ENCODE measurements around the gene CREB3L4. TPM values are rescaled to one million over a fixed set of nuclear protein-coding genes. Genes with fewer than 3 reads are reported as not detected.

The CREB3L4 gene
- total RNA-seq, 4 donors from 2014 or later = 6.6 to 23.1 (median 17.0) TPM

DNA sequence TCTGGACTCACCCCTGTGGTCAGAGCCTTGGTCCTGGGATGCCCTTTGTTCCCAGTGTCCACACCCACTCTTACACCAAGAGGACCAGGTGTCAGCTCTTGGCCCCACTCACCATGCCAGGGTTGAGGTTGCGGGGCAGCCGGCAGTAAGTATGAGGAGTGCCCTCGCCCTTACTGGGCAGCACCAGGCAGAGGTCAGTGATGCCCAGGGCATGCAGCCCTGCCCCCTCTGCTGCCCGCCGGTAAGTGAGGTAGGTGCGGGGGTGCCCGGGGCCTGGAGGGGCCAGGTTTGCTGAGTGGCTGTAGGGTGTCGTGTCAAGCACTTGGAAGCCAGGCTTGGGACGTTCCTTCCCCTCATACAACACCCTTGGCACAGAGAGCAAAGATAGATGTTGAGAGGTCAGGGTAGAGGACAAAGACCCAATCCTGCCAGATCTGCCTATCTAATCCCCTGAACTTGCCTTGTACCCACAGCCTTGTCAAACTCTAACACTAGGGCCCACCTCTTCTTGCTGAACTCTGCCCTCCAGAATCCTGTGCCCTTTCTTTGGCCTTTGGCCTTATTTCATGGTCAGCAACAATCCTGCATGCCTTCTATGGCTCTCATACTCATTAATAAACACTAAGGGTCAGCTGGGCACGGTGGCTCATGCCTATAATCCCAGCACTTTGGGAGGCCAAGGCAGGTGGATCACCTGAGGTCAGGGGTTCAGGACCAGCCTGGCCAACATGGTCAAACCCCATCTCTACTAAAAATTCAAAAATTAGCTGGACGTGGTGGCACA, 24.7 kb upstream of the CREB3L4 start:
- TF ChIP-seq CTCF (IDR thresholded peaks at IDR 0.05) (no peak), POLR2A (IDR thresholded peaks at IDR 0.05) (no peak)
- Histone ChIP-seq H3K4me1 (peaks cover 9 to 18% of the 10 kb centered on the region in 2 donors), H3K27ac (no peak overlapping the region), H3K9me3 (no peaks in the 10 kb centered on the region), H3K36me3 (peaks cover 16 to 25% of the 10 kb centered on the region in 2 donors), H3K27me3 (no peaks in the 10 kb centered on the region), H3K4me3 (replicated peaks in 1 of 3) (no peak overlapping the region)
- no peak for DNase-seq
- intact Hi-C loops (cut with DNase I) = loop anchor here (10.0 kb wide), 1 partner anchor 148 kb away; no protein-coding TSS in a partner anchor
- 85 to 95% methylated on average over 10 to 11 of the region's 11 CpGs for WGBS, 2 donors

- no peak for DNase-seq
- no peaks in the 10 kb centered on the region for H3K9me3 ChIP-seq
- TF ChIP-seq POLR2A (IDR thresholded peaks at IDR 0.05) = no peak
- TF ChIP-seq CTCF (IDR thresholded peaks at IDR 0.05) = no peak
- H3K27me3 ChIP-seq = no peaks in the 10 kb centered on the region
- peak overlapping the region in 2 of 3 donors; percentile 88 to 98 for H3K27ac ChIP-seq
- intact Hi-C loops (cut with DNase I) = loop anchor here (10.0 kb wide), 1 partner anchor 149 kb away; no protein-coding TSS in a partner anchor
- H3K4me3 ChIP-seq (replicated peaks in 1 of 3) = no peak overlapping the region
- peaks cover 26 to 31% of the 10 kb centered on the region in 2 donors for H3K36me3 ChIP-seq
- H3K4me1 ChIP-seq = peaks cover 9 to 18% of the 10 kb centered on the region in 2 donors
- 77 to 91% methylated on average over 5 to 7 of the region's 15 CpGs for WGBS, 2 donors
These were observed 23.5 kb upstream of the CREB3L4 start for GRCh38 chr1:153944005-153944826.

DNA sequence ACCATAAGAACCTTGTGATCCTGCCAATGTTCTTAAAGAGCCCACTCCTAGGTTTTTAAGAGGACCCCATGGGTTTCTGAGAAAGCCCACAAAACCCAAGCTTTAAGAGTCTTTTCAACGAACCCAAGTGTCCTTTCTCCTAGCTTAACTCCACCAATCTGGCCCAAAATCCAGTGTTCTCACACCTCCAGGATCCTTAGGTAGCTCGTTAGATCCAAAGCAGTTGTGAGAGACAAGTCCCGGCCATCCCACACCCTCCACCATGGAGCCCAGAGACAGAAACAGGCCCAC, 22.9 kb upstream of the CREB3L4 start:
- 76 to 83% methylated on average over 3 of the region's 3 CpGs for WGBS, 2 donors
- H3K4me1 ChIP-seq = peaks cover 9 to 18% of the 10 kb centered on the region in 2 donors
- no peaks in the 10 kb centered on the region for H3K27me3 ChIP-seq
- no peak for DNase-seq
- peaks cover 26 to 28% of the 10 kb centered on the region in 2 donors for H3K36me3 ChIP-seq
- peak overlapping the region in 2 of 3 donors; percentile 88 to 98 for H3K27ac ChIP-seq
- TF ChIP-seq CTCF (IDR thresholded peaks at IDR 0.05) (no peak), POLR2A (IDR thresholded peaks at IDR 0.05) (no peak)
- H3K9me3 ChIP-seq = no peaks in the 10 kb centered on the region
- peak overlapping the region in 1 of 3 donors; percentile 89 for H3K4me3 ChIP-seq (replicated peaks in 1 of 3)
- intact Hi-C loops (cut with DNase I) = loop anchor here (10.0 kb wide), 1 partner anchor 150 kb away; no protein-coding TSS in a partner anchor

GRCh38 chr1:153945131-153945794, 22.4 kb upstream of the CREB3L4 start:
- no peaks in the 10 kb centered on the region for H3K27me3 ChIP-seq
- WGBS, 2 donors = 43 to 62% methylated on average over 7 to 9 of the region's 12 CpGs
- H3K4me3 ChIP-seq (replicated peaks in 1 of 3) = peak overlapping the region; percentile 70 to 89 (median 89)
- peak overlapping the region; percentile 88 to 98 (median 92) for H3K27ac ChIP-seq
- H3K4me1 ChIP-seq = peaks cover 9 to 18% of the 10 kb centered on the region in 2 donors
- intact Hi-C loops (cut with DNase I) = loop anchor here (10.0 kb wide), 1 partner anchor 150 kb away; no protein-coding TSS in a partner anchor
- peak; percentile 47 to 64 for DNase-seq
- TF ChIP-seq POLR2A (IDR thresholded peaks at IDR 0.05) (no peak), CTCF (IDR thresholded peaks at IDR 0.05) (no peak)
- peaks cover 21 to 26% of the 10 kb centered on the region in 2 donors for H3K36me3 ChIP-seq
- H3K9me3 ChIP-seq = no peaks in the 10 kb centered on the region

Data from thyroid gland (tissue), 4 donors.